Activated CD4-positive, CD25-positive, alpha-beta regulatory T cell treated with anti-CD3 and anti-CD28 coated beads, Interleukin-2, amount 50 U/mL, for 72 hours (primary cell): Measurements from ENCODE around the gene SMIM11.
"Not testable (repeated sequence)": the region's sequence is repeated elsewhere in the genome, so short reads cannot be mapped to it uniquely, and the experiment has no call there.

Experiments
- DNase-seq: peaks from one replicate; pipeline ENCODE4 v3.0.0; 2021

The SMIM11 gene

DNA sequence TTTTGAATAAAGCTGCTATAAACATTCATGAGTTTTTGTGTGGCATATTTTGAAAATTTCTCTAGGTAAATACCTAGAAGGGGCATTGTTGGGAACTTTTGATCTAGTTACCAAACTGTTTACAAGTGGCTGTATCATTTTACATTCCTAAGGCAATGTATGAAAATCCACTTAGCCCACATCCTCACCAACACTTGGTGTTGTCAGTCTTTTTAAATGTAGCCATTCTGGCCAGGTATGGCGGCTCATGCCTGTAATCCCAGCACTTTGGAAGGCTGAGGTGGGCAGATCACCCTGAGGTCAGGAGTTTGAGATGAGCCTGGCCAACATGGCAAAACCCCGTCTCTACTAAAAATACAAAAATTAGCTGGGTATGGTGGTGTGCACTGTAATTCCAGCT lies 17.4 kb upstream of the SMIM11 start:
- DNase-seq, result no peak

DNA sequence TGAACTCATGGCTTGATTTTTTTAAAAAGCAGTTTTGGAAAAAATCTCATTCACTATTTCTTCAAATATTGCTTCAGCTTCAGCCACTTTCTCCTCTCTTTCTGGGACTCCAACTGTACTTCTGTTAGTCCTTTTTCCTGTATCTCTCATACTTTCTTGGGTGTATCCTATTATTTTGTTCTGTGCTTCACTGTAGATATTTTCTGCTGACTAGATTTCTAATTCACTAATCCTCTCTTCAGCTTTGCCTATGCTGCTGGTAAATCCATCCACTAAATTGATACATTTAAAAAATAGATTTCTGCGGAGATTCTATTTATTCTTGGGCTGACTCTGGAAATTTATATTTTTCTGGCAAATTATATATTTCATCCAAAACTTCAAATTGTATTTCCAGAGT lies 16.4 kb upstream of the SMIM11 start:
- no peak for DNase-seq

DNA sequence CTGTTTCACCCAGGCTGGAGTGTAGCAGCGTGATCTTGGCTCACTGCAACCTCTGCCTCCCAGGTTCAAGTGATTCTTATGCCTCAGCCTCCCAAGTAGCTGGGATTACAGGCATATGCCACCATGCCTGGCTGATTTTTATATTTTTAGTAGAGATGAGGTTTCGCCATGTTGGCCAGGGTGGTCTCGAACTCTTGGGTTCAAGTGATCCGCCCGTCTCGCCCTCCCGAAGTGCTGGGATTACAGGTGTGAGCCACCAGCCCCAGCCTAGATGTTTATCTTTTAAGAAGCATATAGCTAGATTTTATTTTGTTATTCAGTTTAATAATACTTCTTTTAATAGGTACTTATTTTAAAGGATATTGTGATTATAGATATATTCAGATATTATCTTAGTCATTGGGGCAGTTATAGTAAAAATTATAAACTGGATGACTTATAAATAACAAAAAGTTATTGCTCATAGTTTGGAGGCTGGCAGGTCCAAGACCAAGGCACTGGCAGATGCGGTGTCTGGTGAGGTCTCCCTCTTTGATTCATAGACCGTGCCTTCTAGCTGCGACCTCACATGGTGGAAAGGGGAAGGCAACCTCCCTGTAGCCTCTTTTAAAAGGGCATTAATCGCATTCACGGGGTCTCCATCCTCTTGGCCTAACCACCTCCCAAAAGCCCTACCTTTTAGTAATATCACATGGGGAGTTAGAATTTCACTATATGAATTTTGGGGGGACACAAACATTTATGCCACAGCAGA lies 14.6 kb upstream of the SMIM11 start:
- DNase-seq, result no peak

GRCh38 chr21:34362136-34362444 lies 13.2 kb upstream of the SMIM11 start:
- DNase-seq, result no peak

- DNase-seq, result no peak
Measured at GRCh38 chr21:34362670-34363069, 12.6 kb upstream of the SMIM11 start.

GRCh38 chr21:34363733-34364132 lies 11.6 kb upstream of the SMIM11 start, which contains the start of gene KCNE2:
KCNE2 (plus strand) TSS chr21:34364006; CDS start chr21:34370479, 6,473 bp downstream.
- no peak for DNase-seq

DNA sequence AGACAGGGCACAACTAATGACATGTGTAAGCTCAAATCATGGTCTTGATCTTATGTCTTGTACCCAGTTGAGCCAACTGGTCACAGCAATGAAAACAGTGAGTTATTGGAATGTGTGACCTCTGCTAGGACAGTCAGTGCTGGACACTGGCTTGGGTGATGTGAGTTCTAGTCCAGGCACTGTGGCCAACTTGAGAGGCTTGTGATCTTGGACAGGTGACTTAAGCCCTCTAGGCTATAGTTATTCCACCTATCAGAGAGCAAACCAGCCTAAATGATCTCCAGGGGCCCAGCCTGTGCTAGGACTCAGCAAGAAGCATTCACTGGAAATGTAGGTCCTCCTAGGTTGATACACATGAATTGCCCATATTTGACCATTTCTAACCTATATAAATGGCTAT lies 10.4 kb upstream of the SMIM11 start:
- no peak for DNase-seq

DNA sequence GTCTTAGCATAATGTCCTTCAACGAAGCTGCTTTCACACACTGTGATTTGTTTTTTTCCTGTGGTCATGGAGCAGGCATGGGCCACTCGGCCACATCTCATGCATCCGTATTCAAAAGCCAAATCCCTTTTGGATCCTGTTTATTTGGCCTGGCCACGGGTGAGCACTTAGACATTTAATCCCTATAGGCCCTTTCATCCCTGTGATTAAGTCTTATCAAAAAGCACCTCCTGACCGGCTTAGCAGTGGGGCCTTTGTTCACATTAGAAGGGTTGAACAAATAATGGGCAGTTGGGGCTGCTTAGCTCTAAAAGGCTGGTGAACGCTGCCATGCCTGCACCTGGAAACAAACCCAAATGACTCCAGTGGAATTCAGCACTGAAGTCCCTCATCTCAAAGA lies 9.5 kb upstream of the SMIM11 start:
- DNase-seq, result no peak

DNA sequence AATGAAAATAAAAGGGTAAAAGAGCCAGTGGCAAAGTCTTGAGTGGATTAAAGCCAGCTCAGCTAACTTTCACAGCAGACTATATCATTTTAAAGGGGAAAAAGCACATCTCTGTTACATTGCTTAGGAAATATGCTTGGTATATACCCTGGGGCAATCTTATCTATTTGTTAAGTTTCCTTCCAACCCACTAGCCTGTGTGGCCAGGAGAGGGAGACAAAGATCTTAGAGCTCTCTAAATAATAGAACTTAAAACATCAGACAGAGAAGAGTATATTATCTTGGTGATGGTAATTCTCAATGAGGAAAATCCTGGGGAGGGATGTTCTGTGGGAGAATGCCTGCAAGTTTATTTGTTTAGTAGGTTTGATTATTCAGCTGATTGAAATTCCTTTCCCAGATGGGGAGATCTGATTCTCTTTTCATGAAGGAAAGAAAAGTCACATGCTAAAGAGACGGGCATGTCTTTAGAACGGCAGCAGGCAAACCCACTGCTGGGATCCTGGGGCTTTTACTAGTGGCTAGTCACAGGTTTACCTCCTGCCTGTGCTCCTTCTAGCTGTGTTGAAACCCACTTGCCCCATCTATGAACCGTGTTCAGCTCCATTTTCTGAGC lies 7.9 kb upstream of the SMIM11 start:
- no peak for DNase-seq

GRCh38 chr21:34369741-34370140 lies 5.6 kb upstream of the SMIM11 start:
- DNase-seq, result no peak

DNA sequence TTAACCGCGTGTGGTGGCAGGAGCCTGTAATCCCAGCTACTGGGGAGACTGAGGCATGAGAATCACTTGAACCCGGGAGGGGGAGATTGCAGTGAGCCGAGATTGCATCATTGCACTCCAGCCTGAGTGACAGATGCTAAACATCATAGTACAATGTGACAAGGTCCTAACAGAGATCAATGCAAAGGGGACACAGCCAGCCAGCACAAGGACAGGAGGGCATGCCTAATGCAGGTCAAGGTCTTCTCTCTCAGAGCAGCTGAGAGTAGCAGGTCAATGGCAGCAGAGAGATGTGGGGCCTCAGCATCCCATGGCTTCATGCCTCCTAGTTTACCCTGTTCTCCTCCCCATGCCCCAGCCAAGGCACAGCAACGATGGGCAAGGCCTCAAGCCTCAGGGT lies 3.0 kb upstream of the SMIM11 start:
- DNase-seq, result no peak

DNA sequence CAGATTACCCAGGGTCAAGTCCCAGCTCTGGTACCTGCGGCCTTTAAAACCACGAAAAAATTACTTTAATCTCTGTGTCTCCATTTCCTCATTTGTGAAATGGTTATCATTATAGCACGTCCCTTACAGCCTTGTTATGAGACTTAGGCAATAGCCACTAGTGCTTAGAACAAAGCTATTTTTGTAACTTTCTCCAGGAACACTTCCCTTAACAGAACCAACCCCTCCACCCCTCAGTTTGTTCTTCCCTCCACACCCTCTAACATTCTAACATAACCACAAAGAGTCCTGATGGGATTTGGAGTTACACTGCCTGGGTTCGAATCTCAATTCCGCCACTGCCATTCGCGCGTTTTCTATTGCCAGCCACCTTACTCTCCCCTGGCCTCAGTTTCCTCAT lies 845 bp upstream of the SMIM11 start:
- DNase-seq, result not testable (repeated sequence)

- DNase-seq, result not testable (repeated sequence)
Measured at GRCh38 chr21:34375619-34375972, 289 bp downstream of the SMIM11 start.

GRCh38 chr21:34383138-34383537 lies 7.8 kb downstream of the SMIM11 start:
- DNase-seq, result not testable (repeated sequence)

DNA sequence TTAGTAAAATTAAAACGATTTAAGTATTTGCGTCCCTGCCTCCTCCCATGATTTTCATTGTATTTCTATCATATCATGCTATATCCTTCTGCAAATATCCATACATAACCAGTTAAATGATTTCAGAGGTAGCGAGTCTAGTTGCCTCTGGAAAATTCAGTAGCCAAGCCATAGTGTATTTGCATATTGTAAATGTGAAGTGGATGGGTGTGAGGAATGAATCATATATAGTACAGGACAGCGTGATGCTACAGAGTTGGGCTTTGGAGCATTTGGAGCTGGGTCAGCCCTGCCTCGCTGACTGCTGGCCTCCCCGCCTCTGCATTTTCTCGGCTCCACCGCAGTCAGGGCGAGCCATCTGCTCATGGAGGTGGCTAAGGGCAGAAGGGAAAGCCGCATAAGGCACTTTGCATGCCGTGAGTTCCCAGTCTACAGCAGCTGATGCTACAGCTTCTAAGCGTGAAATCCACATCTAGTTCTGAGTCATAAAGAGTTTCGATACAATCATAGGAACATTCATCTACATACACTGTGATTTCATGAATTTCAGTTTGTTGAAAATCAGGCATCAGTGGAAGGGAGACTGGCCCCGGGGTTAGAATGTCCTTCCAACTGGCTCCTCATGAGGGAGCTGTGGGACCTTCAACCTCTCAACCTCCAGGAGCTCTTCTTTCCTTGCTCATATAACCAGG lies 8.6 kb downstream of the SMIM11 start:
- DNase-seq, result not testable (repeated sequence)

DNA sequence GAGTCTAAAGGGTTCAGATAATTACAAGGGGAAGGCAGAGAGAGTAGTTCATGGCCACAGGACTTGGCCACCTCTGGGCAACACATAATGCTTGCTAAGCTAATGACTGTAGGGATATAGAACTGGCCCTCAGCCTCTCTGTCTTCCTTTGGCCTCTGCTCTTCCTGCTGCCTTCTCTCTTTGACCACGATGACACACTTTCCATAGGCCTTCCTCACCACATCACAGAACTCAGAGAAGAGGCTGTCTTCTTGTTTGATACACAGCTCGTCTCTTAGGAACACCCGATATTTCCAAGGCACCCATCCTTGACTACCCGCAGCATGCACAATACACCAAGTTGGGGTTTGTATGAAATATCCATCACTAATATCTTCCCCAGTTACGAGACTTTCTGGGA lies 25.2 kb downstream of the SMIM11 start:
- DNase-seq, result not testable (repeated sequence)

- not testable (repeated sequence) for DNase-seq
Measured at GRCh38 chr21:34404742-34405141, 29.4 kb downstream of the SMIM11 start.

GRCh38 chr21:34405686-34406085 lies 30.4 kb downstream of the SMIM11 start:
- not testable (repeated sequence) for DNase-seq

DNA sequence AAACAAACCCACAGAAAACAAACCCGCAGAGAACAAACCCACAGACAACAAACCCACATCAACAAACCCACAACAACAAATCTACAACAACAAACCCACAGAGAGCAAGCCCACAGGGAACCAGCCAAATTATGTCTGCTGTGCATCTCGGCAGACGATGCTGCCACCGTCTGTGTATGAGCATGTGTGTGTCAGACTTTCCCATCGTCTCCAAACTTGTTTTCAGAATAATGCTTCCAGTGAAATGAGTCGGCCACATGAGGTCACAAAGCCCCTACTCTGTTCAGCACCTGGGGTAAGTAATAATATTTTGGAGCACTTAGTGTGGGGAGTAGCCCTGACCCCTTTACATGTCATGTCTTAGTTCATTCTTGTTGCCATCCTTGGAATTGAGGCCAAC lies 30.8 kb downstream of the SMIM11 start:
- not testable (repeated sequence) for DNase-seq

GRCh38 chr21:34406676-34407075 lies 31.4 kb downstream of the SMIM11 start:
- not testable (repeated sequence) for DNase-seq

DNA sequence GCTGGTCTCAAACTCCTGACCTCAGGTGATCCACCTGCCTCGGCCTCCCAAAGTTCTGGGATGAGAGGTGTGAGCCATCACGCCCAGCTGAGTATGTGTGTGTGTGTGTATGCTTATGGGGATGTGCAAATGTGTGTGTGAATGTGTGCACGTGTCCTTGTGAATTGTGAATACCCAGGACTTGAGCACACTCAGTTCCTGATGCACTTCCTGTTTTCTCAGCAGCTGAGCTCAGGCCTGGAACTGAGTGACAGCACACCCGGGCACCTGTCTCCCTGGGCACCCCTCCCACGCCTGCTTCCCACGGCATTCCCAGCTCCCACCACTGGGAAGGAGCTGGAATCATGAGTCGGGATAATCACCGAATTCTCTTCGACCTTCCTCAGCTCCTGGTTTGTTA lies 32.0 kb downstream of the SMIM11 start:
- DNase-seq, result not testable (repeated sequence)

DNA sequence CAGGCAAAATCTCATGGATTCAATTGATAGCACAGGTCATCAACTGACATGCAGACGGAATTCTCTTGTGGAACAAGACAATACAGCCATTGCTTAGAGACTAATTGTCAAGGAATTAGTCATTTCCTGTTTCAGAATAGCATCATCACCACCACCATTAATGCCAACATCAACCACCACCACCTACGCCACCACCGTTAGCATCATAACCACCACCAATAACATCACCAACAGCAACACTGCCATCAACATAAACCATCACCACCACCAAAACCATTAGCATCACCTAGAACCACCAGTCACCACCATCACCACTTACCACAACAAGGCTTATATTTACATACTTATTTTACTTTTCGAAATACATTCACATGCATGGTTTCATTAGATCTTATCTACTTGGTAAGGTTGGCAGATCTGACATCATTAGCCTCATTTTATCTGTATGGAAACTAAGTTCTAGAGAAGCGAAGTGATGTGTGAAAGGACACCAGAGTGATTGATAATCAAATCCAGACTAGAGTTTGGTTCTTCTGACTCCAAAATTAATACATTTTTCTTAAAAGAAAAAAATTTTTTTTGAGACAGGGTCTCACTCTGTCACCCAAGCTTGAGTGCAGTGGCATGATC lies 42.3 kb downstream of the SMIM11 start:
- DNase-seq, result not testable (repeated sequence)

- not testable (repeated sequence) for DNase-seq
Measured at GRCh38 chr21:34423805-34424204, 48.5 kb downstream of the SMIM11 start, which contains the start of gene SMIM34. SMIM34 (minus strand) TSS chr21:34423951; CDS start chr21:34423839, 112 bp downstream.

DNA sequence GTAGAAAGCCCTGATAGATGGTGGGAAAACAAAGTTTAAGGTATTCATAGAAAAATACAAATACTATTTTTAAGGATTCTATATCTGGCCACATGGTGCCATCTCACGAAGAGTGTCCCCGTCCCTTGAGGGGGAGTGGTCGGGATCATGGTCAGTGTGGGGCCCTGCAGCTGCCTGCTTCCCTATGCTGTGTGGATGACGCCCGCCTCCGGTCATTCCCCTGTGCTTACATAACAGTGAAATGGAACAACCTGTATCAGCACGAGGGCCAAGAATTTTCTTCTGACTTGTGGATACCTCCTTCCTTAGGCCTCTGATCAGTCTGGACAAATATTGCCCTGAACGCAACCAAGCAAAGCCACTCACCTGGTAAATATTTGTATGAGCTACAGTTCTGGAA lies 52.0 kb downstream of the SMIM11 start:
- not testable (repeated sequence) for DNase-seq
